ENCODE measurements around the gene RGS17.
"Not testable (repeated sequence)": the region's sequence is repeated elsewhere in the genome, so short reads cannot be mapped to it uniquely, and the experiment has no call there.

The RGS17 gene

GRCh38 chr6:153015094-153015640 is 115.9 kb downstream of the RGS17 start:
- no peak overlapping the region for H3K4me3 ChIP-seq (ENCODE audit: low read depth, low read length)
- no peak for DNase-seq (ENCODE audit: low read depth)
- no peak for TF ChIP-seq CTCF (IDR thresholded peaks at IDR 0.05; ENCODE audit: control insufficient read depth, extremely low read depth, insufficient read depth)

DNA sequence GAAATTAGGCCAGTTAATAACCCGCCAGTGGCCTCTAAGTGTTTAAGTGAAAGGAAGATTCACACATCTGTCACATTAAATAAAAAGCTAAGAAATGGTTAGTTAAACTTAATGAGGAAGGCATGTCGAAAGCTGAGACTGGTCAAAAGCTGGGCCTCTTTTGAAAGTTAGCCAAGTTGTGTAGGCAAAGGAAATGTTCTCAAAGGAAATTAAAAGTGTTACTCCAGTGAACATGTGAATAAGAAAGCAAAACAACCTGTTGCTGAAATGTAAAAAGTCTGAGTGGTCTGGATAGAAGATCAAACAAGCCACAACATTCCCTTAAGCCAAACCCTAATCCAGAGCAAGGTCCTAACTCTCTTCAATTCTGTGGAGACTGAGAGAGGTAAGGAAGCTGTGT is 117.6 kb downstream of the RGS17 start:
- DNase-seq (ENCODE audit: low read depth) = no peak
- no peak overlapping the region for H3K4me3 ChIP-seq (ENCODE audit: low read depth, low read length)
- no peak for TF ChIP-seq CTCF (IDR thresholded peaks at IDR 0.05; ENCODE audit: control insufficient read depth, extremely low read depth, insufficient read depth)

GRCh38 chr6:153012856-153013255 is 118.2 kb downstream of the RGS17 start:
- no peak for DNase-seq (ENCODE audit: low read depth)
- TF ChIP-seq CTCF (IDR thresholded peaks at IDR 0.05; ENCODE audit: control insufficient read depth, extremely low read depth, insufficient read depth) = no peak
- H3K4me3 ChIP-seq (ENCODE audit: low read depth, low read length) = no peak overlapping the region

DNA sequence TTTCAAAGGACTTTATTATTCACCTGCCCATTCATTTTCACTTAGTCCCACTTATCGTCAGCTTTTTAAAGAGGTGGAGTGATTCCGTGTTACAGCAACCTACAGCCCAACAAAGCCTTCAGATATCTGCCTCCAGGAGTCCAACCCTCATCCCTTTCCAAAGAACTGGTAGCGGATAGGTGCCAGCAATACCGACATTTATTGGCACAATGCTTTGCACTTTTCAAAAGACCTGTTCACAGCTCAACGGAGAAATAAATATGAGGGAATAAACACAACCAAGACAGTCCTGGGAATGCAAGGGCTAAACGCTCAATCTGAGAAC is 127.8 kb downstream of the RGS17 start:
- peak; percentile 17 for DNase-seq (ENCODE audit: low read depth)
- TF ChIP-seq CTCF (IDR thresholded peaks at IDR 0.05; ENCODE audit: control insufficient read depth, extremely low read depth, insufficient read depth) = no peak

DNA sequence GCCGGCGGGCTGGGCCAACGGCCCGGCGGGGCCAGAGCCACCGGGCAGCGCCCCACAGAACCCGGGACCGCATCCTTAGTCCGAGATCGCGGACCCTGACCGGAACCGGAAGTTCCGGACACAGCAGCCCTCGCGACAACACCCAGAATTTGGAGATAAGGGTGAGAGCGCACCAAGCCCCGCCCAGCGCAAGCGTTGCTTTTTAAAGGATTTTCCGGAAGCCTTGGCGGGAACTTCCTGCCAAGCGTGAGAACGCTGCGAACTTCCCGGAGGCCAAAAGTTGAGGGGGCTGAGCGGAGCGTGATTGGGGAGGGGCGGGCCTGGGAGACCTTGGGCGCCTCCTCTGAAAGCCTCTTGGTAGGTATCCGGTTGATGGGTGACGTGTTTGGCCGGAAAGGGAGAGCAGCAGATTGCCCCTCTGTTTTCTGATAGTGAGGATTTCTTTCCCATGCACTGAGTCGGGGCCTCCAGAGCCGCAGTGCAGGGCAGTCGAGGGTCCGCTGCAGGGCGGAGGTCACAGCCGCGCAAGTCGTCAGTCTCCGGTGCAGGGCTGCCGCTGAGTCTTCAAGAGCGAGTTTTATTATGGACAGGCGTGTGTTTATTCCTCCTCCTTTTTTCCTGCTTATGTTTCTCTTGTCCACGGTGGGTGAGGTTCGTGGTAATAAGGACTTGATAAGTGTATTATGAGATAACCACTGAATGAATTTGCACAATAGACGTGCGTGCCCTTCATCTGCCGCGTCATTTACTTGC is 128.3 kb downstream of the RGS17 start, which contains the start of gene MTRF1L:
MTRF1L (minus strand) TSS at position 97 of the 753 bp plus-strand sequence; CDS start at position 73, 24 bp downstream.
- TF ChIP-seq CTCF (IDR thresholded peaks at IDR 0.05; ENCODE audit: control insufficient read depth, extremely low read depth, insufficient read depth) = no peak
- peak; percentile 91 for DNase-seq (ENCODE audit: low read depth)
- peak within 1 kb of the TSS; percentile 58 for H3K4me3 ChIP-seq (ENCODE audit: low read depth, low read length)

More for the DNA sequence above, 127.8 kb downstream of the RGS17 start:
- peak overlapping the region; percentile 58 for H3K4me3 ChIP-seq (ENCODE audit: low read depth, low read length)

DNA sequence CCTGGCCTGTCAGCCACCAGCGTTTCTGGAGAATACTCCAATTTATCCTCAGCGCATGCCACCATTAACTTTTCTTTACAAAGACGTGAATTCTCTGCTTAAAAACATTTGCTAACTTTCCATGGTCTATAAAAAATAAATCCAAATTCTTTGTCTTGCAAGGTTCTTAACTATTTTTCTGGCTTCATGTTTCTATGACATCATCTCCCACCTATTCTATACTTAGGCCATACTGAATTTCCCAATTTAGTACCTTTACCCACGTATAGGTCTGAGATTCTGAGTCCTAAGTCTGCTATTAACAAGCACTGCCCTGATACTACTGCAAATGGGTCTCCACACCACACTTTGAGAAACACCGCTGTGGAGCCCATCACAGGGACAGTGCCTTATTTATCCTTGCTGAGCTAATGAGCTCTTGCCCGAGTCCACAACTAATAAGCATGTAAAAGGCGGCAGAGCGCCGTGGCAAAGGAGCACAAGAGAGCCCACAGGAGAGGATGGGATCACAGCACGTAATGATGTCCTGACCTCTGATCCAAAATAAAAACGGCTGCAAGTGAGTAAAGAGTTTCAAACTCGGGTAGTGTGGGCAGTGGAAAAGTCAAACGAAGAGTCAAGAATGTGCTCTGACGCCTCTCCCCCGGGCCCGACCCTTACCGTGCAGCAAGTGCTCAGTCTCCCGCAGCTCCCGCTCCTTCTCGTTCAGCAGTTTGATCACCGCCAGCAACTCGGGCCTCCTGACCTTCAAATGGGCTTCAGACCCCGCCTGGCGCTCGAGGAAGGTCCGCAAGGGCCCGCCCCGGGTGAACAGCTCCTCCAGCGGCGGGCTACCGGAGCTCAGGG is 129.1 kb downstream of the RGS17 start:
- TF ChIP-seq CTCF (IDR thresholded peaks at IDR 0.05; ENCODE audit: control insufficient read depth, extremely low read depth, insufficient read depth) = no peak
- no peak for DNase-seq (ENCODE audit: low read depth)
- H3K4me3 ChIP-seq (ENCODE audit: low read depth, low read length) = peak overlapping the region; percentile 58

DNA sequence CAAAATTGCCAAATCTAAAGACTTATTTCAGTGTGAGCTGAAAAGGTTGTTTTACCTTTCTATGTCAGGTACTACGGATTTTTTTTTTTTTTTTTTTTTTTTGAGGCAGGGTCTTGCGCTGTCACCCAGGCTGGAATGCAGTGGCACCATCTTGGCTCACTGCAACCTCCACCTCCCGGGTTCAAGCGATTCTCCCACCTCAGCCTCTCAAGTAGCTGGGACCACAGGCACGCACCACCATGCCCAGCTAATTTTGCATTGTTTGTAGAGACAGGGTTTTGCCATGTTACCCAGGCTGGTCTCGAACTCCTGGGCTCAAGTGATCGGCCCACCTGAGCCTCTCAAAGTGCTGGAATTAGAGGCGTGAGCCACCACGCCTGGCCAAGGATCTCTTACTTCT is 130.3 kb downstream of the RGS17 start:
- peak overlapping the region; percentile 58 for H3K4me3 ChIP-seq (ENCODE audit: low read depth, low read length)
- DNase-seq (ENCODE audit: low read depth) = not testable (repeated sequence)
